Omental fat pad (tissue), 4 donors: ENCODE data around the gene PHACTR3. TPM values are rescaled to one million over a fixed set of nuclear protein-coding genes. Genes with fewer than 3 reads are reported as not detected.

Source experiments
- ATAC-seq: fragments of 150-250 bp; one replicate; pipeline ENCODE4 v1.9.1; 2016; ENCODE audit warnings: mild to moderate bottlenecking, moderate library complexity; ENCODE audit not compliant: low FRiP score
- DNase-seq: peaks from one replicate; pipeline ENCODE4 v3.0.0-alpha.2; 2019; ENCODE audit warnings: low spot score
- total RNA-seq, 4 donors: library from RNA; depleted of rRNA; stranded (reverse); fragments of >200 nt; gene quantifications; one replicate each; pipeline ENCODE4 v1.1.0, GENCODE V29; 2016
- TF ChIP-seq, protein P1 (sequence below), 3 donors: fragments of 450-650 bp; IDR thresholded peaks; one replicate each; pipeline ENCODE4 v1.5.1; 2016 to 2017; ENCODE audit warnings: antibody characterized with exemption in 3 of 3, mild to moderate bottlenecking in 3 of 3, moderate library complexity in 2 of 3

The PHACTR3 gene
- total RNA-seq, 4 donors from 2014 or later: 0.19 to 10.6 (median 1.4) TPM; not detected in 1

DNA sequence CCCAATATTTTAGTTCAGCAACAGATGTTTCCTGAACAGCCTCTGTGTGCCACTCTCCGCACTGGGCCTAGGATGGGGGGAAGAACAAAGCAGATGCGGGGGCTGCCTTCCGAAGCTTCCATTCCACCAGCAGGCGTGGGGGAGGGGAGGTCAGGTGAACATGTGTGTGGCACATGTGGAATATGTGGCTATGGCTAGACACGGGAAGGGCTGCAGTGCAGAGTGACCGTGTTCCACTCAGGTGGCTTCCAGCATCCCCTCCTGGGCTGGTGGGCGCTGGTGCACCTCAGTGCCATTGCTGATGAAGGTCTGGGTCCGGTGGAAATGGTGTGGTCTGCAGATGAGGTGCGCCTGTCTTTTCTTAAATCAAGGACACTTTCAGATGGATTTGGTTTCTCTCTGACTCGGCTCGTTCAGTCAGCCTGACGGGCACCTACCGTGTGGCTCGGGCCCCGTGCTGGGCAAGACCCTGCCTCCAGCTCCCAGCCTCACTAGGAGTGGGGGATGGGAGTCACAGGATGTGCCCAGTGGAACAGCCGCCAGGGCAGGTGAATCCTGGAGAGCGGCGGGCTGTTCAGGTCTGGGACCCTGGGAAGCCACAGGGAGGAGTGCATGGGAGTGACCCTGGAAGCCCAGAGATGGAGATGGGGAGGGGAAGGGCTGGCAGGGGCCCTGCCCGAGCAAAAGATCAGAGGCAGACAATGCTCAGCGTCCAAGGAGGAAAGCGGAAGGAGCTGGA, 218.1 kb downstream of the PHACTR3 start:
- no peak for ATAC-seq
- TF ChIP-seq, protein P1, sequence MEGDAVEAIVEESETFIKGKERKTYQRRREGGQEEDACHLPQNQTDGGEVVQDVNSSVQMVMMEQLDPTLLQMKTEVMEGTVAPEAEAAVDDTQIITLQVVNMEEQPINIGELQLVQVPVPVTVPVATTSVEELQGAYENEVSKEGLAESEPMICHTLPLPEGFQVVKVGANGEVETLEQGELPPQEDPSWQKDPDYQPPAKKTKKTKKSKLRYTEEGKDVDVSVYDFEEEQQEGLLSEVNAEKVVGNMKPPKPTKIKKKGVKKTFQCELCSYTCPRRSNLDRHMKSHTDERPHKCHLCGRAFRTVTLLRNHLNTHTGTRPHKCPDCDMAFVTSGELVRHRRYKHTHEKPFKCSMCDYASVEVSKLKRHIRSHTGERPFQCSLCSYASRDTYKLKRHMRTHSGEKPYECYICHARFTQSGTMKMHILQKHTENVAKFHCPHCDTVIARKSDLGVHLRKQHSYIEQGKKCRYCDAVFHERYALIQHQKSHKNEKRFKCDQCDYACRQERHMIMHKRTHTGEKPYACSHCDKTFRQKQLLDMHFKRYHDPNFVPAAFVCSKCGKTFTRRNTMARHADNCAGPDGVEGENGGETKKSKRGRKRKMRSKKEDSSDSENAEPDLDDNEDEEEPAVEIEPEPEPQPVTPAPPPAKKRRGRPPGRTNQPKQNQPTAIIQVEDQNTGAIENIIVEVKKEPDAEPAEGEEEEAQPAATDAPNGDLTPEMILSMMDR (IDR thresholded peaks at IDR 0.05): no peak
- DNase-seq: no peak

DNA sequence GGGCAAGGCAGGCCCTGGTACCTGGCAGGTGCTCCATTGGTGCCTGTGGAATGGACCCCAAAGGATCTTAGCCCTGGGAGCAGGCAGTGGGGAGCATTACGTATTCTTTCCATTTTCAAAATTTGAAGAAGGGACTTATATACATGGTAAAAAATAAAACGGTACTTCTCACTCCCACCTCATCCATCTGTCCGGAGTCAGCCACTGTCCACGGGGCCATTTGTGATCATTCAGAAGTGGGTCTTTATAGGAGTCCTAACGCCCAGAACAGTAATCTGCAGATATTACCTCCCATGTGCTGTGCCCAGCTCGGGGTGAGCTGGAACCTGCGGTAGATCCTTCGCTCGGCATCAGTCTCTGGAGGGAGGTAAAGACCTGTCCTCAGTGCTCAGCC, 218.7 kb downstream of the PHACTR3 start:
- TF ChIP-seq, protein P1 (IDR thresholded peaks at IDR 0.05): no peak
- no peak for ATAC-seq
- DNase-seq: no peak

DNA sequence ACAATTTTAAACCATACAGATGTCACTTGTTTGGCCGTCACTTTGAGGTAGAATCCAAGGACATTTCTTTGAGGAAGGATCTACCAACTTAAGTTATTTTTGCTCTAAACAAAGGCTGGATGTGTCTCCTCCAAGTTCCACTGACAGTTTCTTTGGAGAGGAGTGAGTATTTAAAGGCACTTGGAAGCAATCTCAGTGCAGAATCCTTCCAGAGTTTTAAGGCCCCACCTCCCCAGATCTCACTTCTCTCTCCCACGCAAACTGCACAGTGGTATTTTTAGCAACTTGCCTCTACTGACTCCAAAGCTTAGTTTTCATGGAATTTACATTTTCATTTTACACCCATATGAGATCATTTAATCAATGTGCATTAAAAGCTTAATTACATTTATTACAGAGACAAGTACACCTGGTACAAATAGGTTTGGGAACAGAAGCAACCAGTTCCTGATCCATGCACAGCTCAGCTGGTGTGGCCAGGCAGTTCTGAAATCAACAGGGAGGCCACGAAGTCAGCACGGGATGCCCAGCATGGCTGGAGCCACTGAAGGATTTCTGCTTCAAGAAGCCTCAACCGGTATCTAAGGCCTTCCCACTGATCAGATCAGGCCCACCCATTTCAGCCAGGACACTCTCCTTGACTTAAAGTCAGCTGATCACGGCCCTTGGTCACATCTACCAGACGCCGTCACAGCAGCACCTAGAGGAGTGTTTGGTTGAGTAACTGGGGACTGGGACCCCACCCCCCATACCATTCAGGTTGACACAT, 219.3 kb downstream of the PHACTR3 start:
- DNase-seq: no peak
- TF ChIP-seq, protein P1 (IDR thresholded peaks at IDR 0.05): no peak
- ATAC-seq: no peak

DNA sequence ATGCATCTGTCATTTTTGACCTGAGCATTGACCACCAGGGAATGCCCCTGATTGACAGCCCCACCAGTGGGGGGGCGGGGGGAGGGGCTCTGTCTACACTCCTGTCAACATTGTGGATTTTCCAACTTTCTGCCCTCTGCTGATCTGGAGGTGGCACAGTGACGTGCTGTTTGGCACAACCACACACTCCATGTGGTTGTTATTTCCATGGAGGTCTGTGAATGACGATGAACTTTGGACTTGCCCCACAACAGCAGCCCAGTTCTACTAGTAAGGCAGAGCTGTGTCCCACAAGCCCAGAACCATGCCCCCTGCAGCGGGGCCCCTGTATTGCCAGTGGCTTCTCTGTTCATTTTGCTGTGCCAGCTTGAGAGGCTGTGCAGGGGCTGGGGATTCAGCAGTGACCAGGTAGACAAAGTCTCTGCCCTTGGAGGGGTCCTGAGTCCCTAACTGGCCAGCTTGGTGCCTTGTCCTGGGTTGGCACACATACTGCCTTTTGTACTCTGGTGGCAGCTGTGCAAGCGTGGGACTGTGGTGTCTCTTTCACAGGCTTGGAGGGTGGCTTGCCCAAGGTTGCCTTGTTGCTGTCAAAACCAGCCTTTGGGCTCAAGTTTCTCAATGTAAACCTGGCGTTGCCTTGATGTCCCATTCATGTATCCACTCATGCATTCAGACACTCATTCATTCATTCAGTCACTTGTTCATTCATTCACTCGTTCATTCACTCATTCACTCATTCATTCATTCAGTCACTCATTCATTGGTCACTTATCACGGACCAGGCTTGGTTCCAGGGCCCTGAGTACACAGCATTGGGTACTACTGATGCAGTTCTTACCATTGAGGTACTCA, 220.6 kb downstream of the PHACTR3 start:
- TF ChIP-seq, protein P1 (IDR thresholded peaks at IDR 0.05): no peak
- no peak for ATAC-seq
- DNase-seq: no peak

DNA sequence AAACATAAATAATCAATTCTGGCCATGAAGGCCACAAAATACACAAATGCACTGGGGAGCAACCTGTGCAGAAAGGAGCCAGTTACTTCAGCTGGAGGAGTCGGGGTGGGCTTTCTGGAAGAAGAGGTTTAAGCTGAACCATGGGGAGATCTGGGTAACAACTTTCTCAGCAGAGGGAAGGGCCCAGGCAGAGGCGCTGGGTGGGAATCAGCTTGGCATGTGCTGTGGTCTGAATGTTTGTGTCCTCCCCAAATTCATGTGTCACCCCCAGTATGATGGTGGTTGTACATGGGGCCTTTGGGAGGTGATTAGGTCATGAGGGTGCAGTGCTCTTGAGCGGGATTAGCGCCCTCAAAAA, 221.2 kb downstream of the PHACTR3 start:
- DNase-seq (no peak), ATAC-seq (no peak)

DNA sequence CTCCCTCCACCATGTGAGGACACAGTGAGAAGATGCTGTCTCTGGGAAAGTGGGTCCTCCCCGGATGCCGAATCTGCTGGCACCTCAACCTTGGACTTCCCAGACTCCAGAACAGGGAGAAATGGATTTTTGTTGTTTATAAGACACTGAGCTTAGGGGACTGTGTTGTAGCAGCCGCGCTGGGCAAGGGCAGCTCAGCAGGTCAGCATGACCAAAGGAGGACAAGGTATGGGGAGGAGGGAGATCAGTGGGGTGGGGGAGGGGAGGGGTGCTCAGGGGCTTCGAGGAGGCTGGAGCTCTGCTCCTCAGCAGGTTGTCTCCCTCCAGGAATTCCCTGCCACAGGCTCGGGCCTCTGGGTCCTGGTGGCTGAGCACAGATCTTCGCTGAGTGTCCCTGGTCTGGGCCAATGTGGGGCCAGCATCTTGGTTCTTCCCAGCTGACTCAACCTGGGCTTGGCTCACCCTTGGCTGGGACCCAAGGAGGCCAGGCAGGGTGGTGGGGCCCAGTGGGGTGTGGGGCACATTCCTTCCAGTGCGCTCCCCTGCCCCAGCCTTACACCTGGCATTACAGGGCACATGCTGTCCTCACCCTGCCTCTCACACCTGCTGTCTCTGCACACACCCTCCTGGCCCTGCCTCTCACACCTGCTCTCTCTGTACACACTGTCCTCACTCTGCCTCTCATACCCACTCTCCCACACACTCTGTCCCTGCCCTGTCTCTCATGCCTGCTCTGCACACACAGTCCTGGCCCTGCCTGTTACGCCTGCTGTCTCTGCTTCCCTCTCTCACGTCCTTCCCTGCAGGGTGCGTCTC, 221.8 kb downstream of the PHACTR3 start:
- ATAC-seq (no peak), DNase-seq (no peak)
- TF ChIP-seq, protein P1 (IDR thresholded peaks at IDR 0.05): no peak

More for the DNA sequence above, 221.2 kb downstream of the PHACTR3 start:
- TF ChIP-seq, protein P1 (IDR thresholded peaks at IDR 0.05): no peak
